IMR-90 (cell line): ENCODE data around the gene RALGAPA2. TPM values are rescaled to one million over a fixed set of nuclear protein-coding genes. Genes with fewer than 3 reads are reported as not detected.

Source experiments
- ATAC-seq: fragments of 200-7000 bp; cut with Tn5 transposase; 2 replicates; pipeline ENCODE4 v1.9.1; 2020; ENCODE audit warnings: low read depth, mild to moderate bottlenecking, moderate library complexity
- BruUV-seq: library from RNA; stranded (reverse); fragments of 400-500 nt; replicated peaks from 2 replicates; lab custom pipeline; 2021; lab: Mats Ljungman, UMichigan
- CTCF ChIA-PET: fragments of 300-600 bp; formaldehyde crosslinking; extraction: SDS; loops from one replicate; lab custom pipeline; 2021; ENCODE audit warnings: antibody characterized with exemption; lab: Yijun Ruan, JAX
- POLR2A ChIA-PET: fragments of 300-600 bp; sonication (Branson Sonifier 250); formaldehyde crosslinking; loops from one replicate; lab custom pipeline; 2022; ENCODE audit warnings: antibody characterized with exemption; ENCODE audit not compliant: unreplicated experiment; lab: Charles Lee
- DNase-seq: peaks from one replicate; pipeline ENCODE4 v3.0.0; 2013
- H2AFZ ChIP-seq: replicated peaks from 2 replicates; pipeline ENCODE3; 2013; ENCODE audit warnings: low read length, mild to moderate bottlenecking; ENCODE audit not compliant: poor library complexity
- H2AK5ac ChIP-seq: 2 replicates; pipeline ENCODE4 v1.6.1; 2013; ENCODE audit warnings: low read depth, low read length, inconsistent platforms
- H2AK9ac ChIP-seq: replicated peaks from 2 replicates; pipeline ENCODE3; 2013; ENCODE audit warnings: mild to moderate bottlenecking, low read depth, low read length, moderate library complexity; ENCODE audit not compliant: poor library complexity
- H2BK120ac ChIP-seq: 2 replicates; pipeline ENCODE4 v1.6.1; 2013; ENCODE audit warnings: low read depth, low read length, inconsistent platforms
- H2BK15ac ChIP-seq: 3 replicates; pipeline ENCODE4 v1.6.1; 2013; ENCODE audit warnings: low read depth, low read length, inconsistent platforms
- H2BK20ac ChIP-seq: 2 replicates; pipeline ENCODE4 v1.6.1; 2013; ENCODE audit warnings: low read depth, mild to moderate bottlenecking, inconsistent platforms, low read length, moderate library complexity
- H2BK5ac ChIP-seq: 2 replicates; pipeline ENCODE4 v1.6.1; 2013; ENCODE audit warnings: mild to moderate bottlenecking, low read depth, low read length, inconsistent platforms; ENCODE audit not compliant: poor library complexity, severe bottlenecking
- H3K14ac ChIP-seq: replicated peaks from 2 replicates; pipeline ENCODE4 v1.6.1; 2013; ENCODE audit warnings: low read depth, low read length, inconsistent platforms
- H3K18ac ChIP-seq: 2 replicates; pipeline ENCODE4 v1.6.1; 2013; ENCODE audit warnings: low read depth, low read length, control low read depth
- H3K23ac ChIP-seq: 2 replicates; pipeline ENCODE4 v1.6.1; 2013; ENCODE audit warnings: low read depth, low read length, inconsistent platforms
- H3K27ac ChIP-seq: 2 replicates; pipeline ENCODE4 v1.5.1; 2013; ENCODE audit warnings: mild to moderate bottlenecking, control low read depth, low read length; ENCODE audit not compliant: insufficient read depth
- H3K27me3 ChIP-seq: 2 replicates; pipeline ENCODE4 v1.6.1; 2013; ENCODE audit warnings: low read length; ENCODE audit not compliant: control insufficient read depth, insufficient read depth
- H3K36me3 ChIP-seq: 2 replicates; pipeline ENCODE4 v1.6.1; 2013; ENCODE audit warnings: low read length, mixed read lengths; ENCODE audit not compliant: control insufficient read depth, insufficient read depth
- H3K4ac ChIP-seq: 2 replicates; pipeline ENCODE4 v1.6.1; 2013; ENCODE audit warnings: low read depth, low read length, inconsistent platforms
- H3K4me1 ChIP-seq: 2 replicates; pipeline ENCODE4 v1.6.1; 2013; ENCODE audit warnings: low read length, mixed read lengths; ENCODE audit not compliant: control insufficient read depth, insufficient read depth
- H3K4me2 ChIP-seq: 2 replicates; pipeline ENCODE4 v1.6.1; 2013; ENCODE audit warnings: low read depth, mild to moderate bottlenecking, control low read depth, low read length, moderate library complexity
- H3K4me3 ChIP-seq: 2 replicates; pipeline ENCODE4 v1.5.1; 2013; ENCODE audit warnings: low read depth, mild to moderate bottlenecking, control low read depth, low read length, moderate library complexity; ENCODE audit not compliant: insufficient read depth
- H3K56ac ChIP-seq: 2 replicates; pipeline ENCODE4 v1.6.1; 2013; ENCODE audit warnings: low read length, inconsistent platforms; ENCODE audit not compliant: insufficient read depth; ENCODE audit errors: extremely low read depth
- H3K79me1 ChIP-seq, 2 experiments: 2 replicates each; pipeline ENCODE4 v1.6.1; 2013; ENCODE audit warnings: low read length in 2 of 2, inconsistent platforms in 1 of 2, low read depth in 1 of 2
- H3K9ac ChIP-seq: 2 replicates; pipeline ENCODE4 v1.6.1; 2013; ENCODE audit warnings: low read depth, low read length, control low read depth
- H3K9me1 ChIP-seq: 2 replicates; pipeline ENCODE4 v1.6.1; 2013; ENCODE audit warnings: low read length, inconsistent platforms; ENCODE audit not compliant: insufficient read depth
- H3K9me3 ChIP-seq: 2 replicates; pipeline ENCODE4 v1.6.1; 2013; ENCODE audit warnings: low read length; ENCODE audit not compliant: control insufficient read depth, insufficient read depth
- H4K20me1 ChIP-seq: 2 replicates; pipeline ENCODE4 v1.6.1; 2013; ENCODE audit warnings: low read length, inconsistent platforms; ENCODE audit not compliant: insufficient read depth
- H4K5ac ChIP-seq: 2 replicates; pipeline ENCODE4 v1.6.1; 2013; ENCODE audit warnings: mild to moderate bottlenecking, low read depth, low read length, control low read depth
- H4K8ac ChIP-seq, 2 experiments: 2 replicates each; pipeline ENCODE4 v1.6.1; 2013; ENCODE audit warnings: low read depth in 2 of 2, low read length in 2 of 2, control low read depth in 1 of 2, inconsistent platforms in 1 of 2
- H4K91ac ChIP-seq: 2 replicates; pipeline ENCODE4 v1.6.1; 2013; ENCODE audit warnings: low read depth, low read length, inconsistent platforms; ENCODE audit not compliant: insufficient read depth
- CHD1 ChIP-seq: IDR thresholded peaks from 2 replicates; pipeline ENCODE4 v1.6.1; 2012; ENCODE audit warnings: low read depth, low read length, improper control_type of control experiment
- CTCF ChIP-seq: conservative IDR thresholded peaks from 2 replicates; pipeline ENCODE4 v1.5.1; 2012; ENCODE audit warnings: mild to moderate bottlenecking, low read depth, low read length, improper control_type of control experiment
- ELK1 ChIP-seq: fragments of 150-350 bp; IDR thresholded peaks from 2 replicates; pipeline ENCODE4 v1.6.1; 2016; ENCODE audit warnings: low read depth, mild to moderate bottlenecking, low read length, moderate library complexity, borderline replicate concordance
- MAFK ChIP-seq: IDR thresholded peaks from 2 replicates; pipeline ENCODE4 v1.6.1; 2012; ENCODE audit warnings: low read depth, low read length, improper control_type of control experiment
- NFE2L2 ChIP-seq: fragments of 150-350 bp; IDR thresholded peaks from 2 replicates; pipeline ENCODE4 v1.6.1; 2016; ENCODE audit warnings: low read depth, mild to moderate bottlenecking, low read length
- RCOR1 ChIP-seq: IDR thresholded peaks from 2 replicates; pipeline ENCODE4 v1.6.1; 2012; ENCODE audit warnings: mild to moderate bottlenecking, low read length, improper control_type of control experiment; ENCODE audit not compliant: insufficient replicate concordance
- WGBS, 2 experiments: methylation state at CpG; one replicate each; pipeline versions ENCODE4 v1.1.5 to v1.1.7; 2013; ENCODE audit warnings: missing lambda C conversion rate in 2 of 2; ENCODE audit not compliant: insufficient read length in 1 of 2; ENCODE audit errors: extremely low coverage in 2 of 2; 5-methylcytosine and 5-hydroxymethylcytosine counted together
- dilution Hi-C: fragments of 300-500 bp; cut with HindIII; formaldehyde crosslinking; loops from one replicate; pipeline ENCODE4 v1.14.3; 2018; ENCODE audit warnings: low sequenced_read_pairs; ENCODE audit not compliant: unreplicated experiment
- in situ Hi-C: fragments of 300-500 bp; cut with MboI; formaldehyde crosslinking; loops from 3 replicates; pipeline ENCODE4 v1.14.3; 2019; ENCODE audit warnings: low sequenced_read_pairs, inconsistent platforms, mixed read lengths
- intact Hi-C: fragments of 100-400 bp; cut with micrococcal nuclease; formaldehyde crosslinking; loops from 2 replicates; pipeline ENCODE4 v1.10.0; 2022
- polyA plus RNA-seq, 3 experiments: library from polyadenylated mRNA; depleted of rRNA; stranded (reverse); fragments of >200 nt; gene quantifications; 2 replicates each; pipeline ENCODE4 v1.2.3, GENCODE V29; 2012; ENCODE audit warnings: low replicate concordance in 1 of 3
- total RNA-seq: library from RNA; depleted of rRNA; stranded (reverse); fragments of >200 nt; gene quantifications from 2 replicates; pipeline ENCODE4 v1.2.3, GENCODE V29; 2012

The RALGAPA2 gene
- total and polyA plus RNA-seq, 2 of the 4 experiments (the other 2 are of a cell fraction): 1.3 to 3.9 TPM

GRCh38 chr20:20695250-20695816, 17.1 kb downstream of the RALGAPA2 start:
- no peak overlapping the region for H3K4me2 ChIP-seq
- no peak overlapping the region for H3K14ac ChIP-seq
- POLR2A ChIA-PET: no interaction called here
- no peak for DNase-seq
- WGBS, 2 experiments: no CpG with 5 or more reads among the region's 1 CpG
- no peak overlapping the region for H3K18ac ChIP-seq
- no peak overlapping the region for H2AK9ac ChIP-seq
- H2BK20ac ChIP-seq: no peak overlapping the region
- no peak overlapping the region for H4K91ac ChIP-seq
- no peaks in the 10 kb centered on the region for H3K9me1 ChIP-seq
- H2AFZ ChIP-seq: no peak overlapping the region
- intact Hi-C loops (no loop called here), in situ Hi-C loops (no loop called here), dilution Hi-C loops (no loop called here)
- H3K4me1 ChIP-seq: no peaks in the 10 kb centered on the region
- no peak overlapping the region for H3K9ac ChIP-seq
- no peaks in the 10 kb centered on the region for H3K36me3 ChIP-seq
- H3K4ac ChIP-seq: no peak overlapping the region
- no peak overlapping the region for H2BK5ac ChIP-seq
- no peaks in the 10 kb centered on the region; a peak in 1 of 4 replicates for H3K79me1 ChIP-seq
- H4K5ac ChIP-seq: no peak overlapping the region
- H3K27me3 ChIP-seq: no peaks in the 10 kb centered on the region
- no peak for ATAC-seq
- BruUV-seq: no TSS peak
- H3K23ac ChIP-seq: no peak overlapping the region
- no peak overlapping the region for H2BK120ac ChIP-seq
- no peaks in the 10 kb centered on the region for H4K20me1 ChIP-seq
- no peak overlapping the region for H3K27ac ChIP-seq
- no peak overlapping the region for H4K8ac ChIP-seq
- TF ChIP-seq CTCF (no peak), ELK1 (no peak), CHD1 (no peak), RCOR1 (no peak), MAFK (no peak), NFE2L2 (no peak)
- no peak overlapping the region for H3K56ac ChIP-seq
- H2BK15ac ChIP-seq: no peak overlapping the region
- H3K9me3 ChIP-seq: no peaks in the 10 kb centered on the region
- CTCF ChIA-PET: interaction anchor here (0.6 kb wide), 1 partner anchor 23 kb away, joined by 3 read pairs; no protein-coding TSS in a partner anchor
- no peak overlapping the region for H3K4me3 ChIP-seq
- no peak overlapping the region for H2AK5ac ChIP-seq
